HCT116 (cell line): ENCODE data around the gene LRBA. TPM values are rescaled to one million over a fixed set of nuclear protein-coding genes. Genes with fewer than 3 reads are reported as not detected.

ENCODE experiments used
- ATAC-seq: fragments of 200-7000 bp; cut with Tn5 transposase; 2 replicates; pipeline ENCODE4 v1.9.1; 2020; ENCODE audit warnings: mild to moderate bottlenecking, moderate library complexity
- BruUV-seq: library from RNA; stranded (reverse); fragments of 400-500 nt; replicated peaks from 2 replicates; lab custom pipeline; 2021; lab: Mats Ljungman, UMichigan
- CTCF ChIA-PET: fragments of 300-600 bp; sonication (Branson Sonifier 250); formaldehyde crosslinking; loops from one replicate; lab custom pipeline; 2021; ENCODE audit warnings: antibody characterized with exemption; lab: Charles Lee
- POLR2A ChIA-PET: fragments of 300-600, 350-600 bp; sonication (Branson Sonifier 250); formaldehyde crosslinking; loops from one replicate; lab custom pipeline; 2021; ENCODE audit warnings: antibody characterized with exemption; lab: Charles Lee
- RAD21 ChIA-PET, 2 experiments: fragments of 300-600 bp; sonication (Branson Sonifier 250); formaldehyde crosslinking; loops; one replicate each; lab custom pipeline; 2023; ENCODE audit warnings: low total read pairs in 2 of 2; ENCODE audit not compliant: uncharacterized antibody in 2 of 2, unreplicated experiment in 2 of 2, low non-redundant PET in 1 of 2; lab: Charles Lee
- DNase-seq: peaks from one replicate; pipeline ENCODE4 v3.0.0-alpha.2; 2010; ENCODE audit warnings: low read depth, low spot score
- H2AFZ ChIP-seq: fragments of 200-600 bp; shearing (Covaris generic), sonication (generic); 2 replicates; pipeline ENCODE4 v1.6.1; 2017; ENCODE audit warnings: low read depth, mixed run types, mixed read lengths, antibody characterized with exemption, low read length; ENCODE audit not compliant: poor library complexity, severe bottlenecking
- H3K27ac ChIP-seq: 2 replicates; pipeline ENCODE4 v1.5.1; 2012; ENCODE audit warnings: low read depth, low read length
- H3K27me3 ChIP-seq: fragments of 200-600 bp; sonication (generic); 2 replicates; pipeline ENCODE4 v1.6.1; 2016; ENCODE audit warnings: mixed run types, low read length, mixed read lengths; ENCODE audit not compliant: insufficient read depth
- H3K36me3 ChIP-seq, 2 experiments: fragments of 200-500 bp in 1 of 2; fragments of 200-600 bp in 1 of 2; sonication (Bioruptor generic) in 1 of 2; sonication (generic) in 1 of 2; 2 replicates each; pipeline versions ENCODE4 v1.5.1 to v1.6.1; 2014 to 2016; ENCODE audit warnings: low read length in 2 of 2, inconsistent platforms in 1 of 2, mixed read lengths in 1 of 2, mixed run types in 1 of 2; ENCODE audit not compliant: insufficient read depth in 2 of 2, control insufficient read depth in 1 of 2
- H3K4me1 ChIP-seq, 2 experiments: fragments of 200-600 bp in 1 of 2; sonication (generic) in 1 of 2; 2 replicates each; pipeline versions ENCODE4 v1.5.1 to v1.6.1; 2012 to 2017; ENCODE audit warnings: low read length in 2 of 2, inconsistent platforms in 1 of 2, mild to moderate bottlenecking in 1 of 2, mixed read lengths in 1 of 2, mixed run types in 1 of 2, moderate library complexity in 1 of 2; ENCODE audit not compliant: insufficient read depth in 2 of 2, control insufficient read depth in 1 of 2
- H3K4me2 ChIP-seq: fragments of 200-600 bp; sonication (generic); 2 replicates; pipeline ENCODE4 v1.6.1; 2017; ENCODE audit warnings: mixed run types, low read length, mixed read lengths
- H3K4me3 ChIP-seq, 2 experiments: fragments of 200-600 bp in 1 of 2; sonication (generic) in 1 of 2; replicated peaks in 1 of 2; 2 replicates each; pipeline ENCODE4 v1.5.1; 2011 to 2016; ENCODE audit warnings: low read length in 2 of 2, control low read depth in 1 of 2, low read depth in 1 of 2, mild to moderate bottlenecking in 1 of 2, mixed read lengths in 1 of 2, mixed run types in 1 of 2
- H3K79me2 ChIP-seq: fragments of 200-600 bp; sonication (generic); 2 replicates; pipeline ENCODE4 v1.6.1; 2017; ENCODE audit warnings: mild to moderate bottlenecking, mixed run types, low read length, moderate library complexity, mixed read lengths; ENCODE audit not compliant: insufficient read depth
- H3K9ac ChIP-seq: fragments of 200-600 bp; sonication (generic); 2 replicates; pipeline ENCODE4 v1.6.1; 2016; ENCODE audit warnings: low read length, mixed read lengths
- H3K9me2 ChIP-seq: fragments of 200-600 bp; sonication (generic), shearing (Covaris generic); 2 replicates; pipeline ENCODE4 v1.6.1; 2017; ENCODE audit warnings: mixed run types, mild to moderate bottlenecking, moderate library complexity; ENCODE audit not compliant: insufficient read depth
- H3K9me3 ChIP-seq, 2 experiments: fragments of 200-500 bp in 1 of 2; fragments of 200-600 bp in 1 of 2; sonication (Bioruptor generic) in 1 of 2; sonication (generic) in 1 of 2; 2 replicates each; pipeline ENCODE4 v1.6.1; 2014 to 2017; ENCODE audit warnings: low read length in 2 of 2, mixed read lengths in 2 of 2, inconsistent platforms in 1 of 2, low read depth in 1 of 2, mild to moderate bottlenecking in 1 of 2, mixed run types in 1 of 2, moderate library complexity in 1 of 2; ENCODE audit not compliant: control insufficient read depth in 1 of 2, insufficient read depth in 1 of 2
- H4K20me1 ChIP-seq: fragments of 200-600 bp; sonication (generic), shearing (Covaris generic); 2 replicates; pipeline ENCODE4 v1.6.1; 2017; ENCODE audit warnings: mixed run types, mild to moderate bottlenecking, moderate library complexity; ENCODE audit not compliant: insufficient read depth
- ATF3 ChIP-seq: IDR thresholded peaks from 2 replicates; pipeline ENCODE4 v1.6.1; 2012
- CEBPB ChIP-seq: IDR thresholded peaks from 2 replicates; pipeline ENCODE4 v1.6.1; 2012; ENCODE audit warnings: low read depth
- CTCF ChIP-seq, 3 experiments: fragments of 200-600 bp in 1 of 3; sonication (generic) in 1 of 3; IDR thresholded peaks in 2 of 3; conservative IDR thresholded peaks in 1 of 3; 2 replicates each; pipeline ENCODE4 v1.5.1; 2012 to 2017; ENCODE audit warnings: low read depth in 2 of 3, low read length in 2 of 3, antibody characterized with exemption in 1 of 3, borderline replicate concordance in 1 of 3, control low read depth in 1 of 3, mild to moderate bottlenecking in 1 of 3, mixed read lengths in 1 of 3, mixed run types in 1 of 3, moderate library complexity in 1 of 3; ENCODE audit not compliant: insufficient read depth in 1 of 3
- EGR1 ChIP-seq: IDR thresholded peaks from 2 replicates; pipeline ENCODE4 v1.6.1; 2012; ENCODE audit warnings: low read depth
- ELF1 ChIP-seq: IDR thresholded peaks from 2 replicates; pipeline ENCODE4 v1.6.1; 2012; ENCODE audit warnings: low read depth, borderline replicate concordance
- EZH2 ChIP-seq: fragments of 200-600 bp; sonication (generic); IDR thresholded peaks from 2 replicates; pipeline ENCODE4 v1.6.1; 2017; ENCODE audit warnings: antibody characterized with exemption, mixed run types
- EZH2phosphoT487 ChIP-seq: fragments of 200-600 bp; IDR thresholded peaks from 2 replicates; pipeline ENCODE4 v1.6.1; 2018; ENCODE audit warnings: antibody characterized with exemption, borderline replicate concordance
- JUND ChIP-seq: IDR thresholded peaks from 2 replicates; pipeline ENCODE4 v1.6.1; 2012
- POLR2A ChIP-seq: IDR thresholded peaks from 2 replicates; pipeline ENCODE4 v1.7.0; 2011; ENCODE audit warnings: borderline replicate concordance; ENCODE audit not compliant: insufficient read depth, insufficient read length; ENCODE audit errors: extremely low read depth
- POLR2AphosphoS5 ChIP-seq: IDR thresholded peaks from 2 replicates; pipeline ENCODE4 v1.6.1; 2011; ENCODE audit warnings: mild to moderate bottlenecking, low read depth, low read length, moderate library complexity
- REST ChIP-seq: IDR thresholded peaks from 2 replicates; pipeline ENCODE4 v1.6.1; 2012; ENCODE audit warnings: low read depth
- SIN3A ChIP-seq: IDR thresholded peaks from 2 replicates; pipeline ENCODE4 v1.6.1; 2012; ENCODE audit warnings: low read depth
- SP1 ChIP-seq: IDR thresholded peaks from 2 replicates; pipeline ENCODE4 v1.6.1; 2012; ENCODE audit warnings: low read depth
- SRF ChIP-seq: IDR thresholded peaks from 2 replicates; pipeline ENCODE4 v1.6.1; 2012; ENCODE audit warnings: low read depth
- TCF7L2 ChIP-seq: IDR thresholded peaks from 2 replicates; pipeline ENCODE4 v1.7.0; 2011; ENCODE audit warnings: borderline replicate concordance, inconsistent platforms; ENCODE audit not compliant: insufficient read depth, insufficient read length; ENCODE audit errors: extremely low read depth
- YY1 ChIP-seq: IDR thresholded peaks from 2 replicates; pipeline ENCODE4 v1.6.1; 2011; ENCODE audit warnings: low read length, low read depth, moderate library complexity, mild to moderate bottlenecking; ENCODE audit not compliant: insufficient replicate concordance; ENCODE audit errors: extremely low read depth
- ZFX ChIP-seq: fragments of 450-650 bp; IDR thresholded peaks from 2 replicates; pipeline ENCODE4 v1.6.1; 2017
- ZNF274 ChIP-seq: fragments of 200-500 bp; sonication (Bioruptor generic); IDR thresholded peaks from 2 replicates; pipeline ENCODE4 v1.6.1; 2014; ENCODE audit warnings: mild to moderate bottlenecking, low read depth, low read length, inconsistent platforms
- intact Hi-C: fragments of 100-400 bp; cut with micrococcal nuclease; formaldehyde crosslinking; loops from 2 replicates; pipeline ENCODE4 v1.10.0; 2022
- total RNA-seq: library from RNA; stranded (reverse); gene quantifications from one replicate; pipeline ENCODE4 v1.2.1, GENCODE V29; 2021; ENCODE audit not compliant: unreplicated experiment
- TF ChIP-seq, protein P1 (sequence below): IDR thresholded peaks from 2 replicates; pipeline ENCODE4 v1.6.1; 2012
- TF ChIP-seq, protein P2 (sequence below): IDR thresholded peaks from 2 replicates; pipeline ENCODE4 v1.6.1; 2011; ENCODE audit warnings: mild to moderate bottlenecking, low read length, moderate library complexity; ENCODE audit not compliant: insufficient replicate concordance; ENCODE audit errors: extremely low read depth

LRBA gene
- total RNA-seq, 1 experiment from 2014 or later, result 79.8 TPM

GRCh38 chr4:150262611-150263010, 752.5 kb downstream of the LRBA start:
- POLR2A ChIA-PET, result no interaction called here
- no peaks in the 10 kb centered on the region for H3K79me2 ChIP-seq
- intact Hi-C loops, result no loop called here
- BruUV-seq, result no TSS peak
- no peak for DNase-seq
- no peak overlapping the region for H2AFZ ChIP-seq
- H3K4me2 ChIP-seq, result no peak overlapping the region
- no peak for TF ChIP-seq CTCF (IDR thresholded peaks at IDR 0.05 in 2 of 3, conservative IDR thresholded peaks at IDR 0.05 in 1 of 3; ENCODE audit: borderline replicate concordance in 1 of 3, insufficient read depth in 1 of 3, low read depth in 2 of 3, low read length in 2 of 3)
- TF ChIP-seq POLR2A, result no peak
- TF ChIP-seq EGR1, result no peak
- TF ChIP-seq EZH2phosphoT487, result no peak
- no peak for TF ChIP-seq EZH2
- TF ChIP-seq ZFX, result no peak
- no peak for TF ChIP-seq REST
- no peak for TF ChIP-seq SP1
- no peak for TF ChIP-seq ZNF274
- no peak for TF ChIP-seq CEBPB
- TF ChIP-seq POLR2AphosphoS5, result no peak
- TF ChIP-seq SRF, result no peak
- TF ChIP-seq, protein P1, sequence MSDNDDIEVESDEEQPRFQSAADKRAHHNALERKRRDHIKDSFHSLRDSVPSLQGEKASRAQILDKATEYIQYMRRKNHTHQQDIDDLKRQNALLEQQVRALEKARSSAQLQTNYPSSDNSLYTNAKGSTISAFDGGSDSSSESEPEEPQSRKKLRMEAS, result no peak
- TF ChIP-seq ELF1, result no peak
- no peak for TF ChIP-seq YY1
- TF ChIP-seq, protein P2, sequence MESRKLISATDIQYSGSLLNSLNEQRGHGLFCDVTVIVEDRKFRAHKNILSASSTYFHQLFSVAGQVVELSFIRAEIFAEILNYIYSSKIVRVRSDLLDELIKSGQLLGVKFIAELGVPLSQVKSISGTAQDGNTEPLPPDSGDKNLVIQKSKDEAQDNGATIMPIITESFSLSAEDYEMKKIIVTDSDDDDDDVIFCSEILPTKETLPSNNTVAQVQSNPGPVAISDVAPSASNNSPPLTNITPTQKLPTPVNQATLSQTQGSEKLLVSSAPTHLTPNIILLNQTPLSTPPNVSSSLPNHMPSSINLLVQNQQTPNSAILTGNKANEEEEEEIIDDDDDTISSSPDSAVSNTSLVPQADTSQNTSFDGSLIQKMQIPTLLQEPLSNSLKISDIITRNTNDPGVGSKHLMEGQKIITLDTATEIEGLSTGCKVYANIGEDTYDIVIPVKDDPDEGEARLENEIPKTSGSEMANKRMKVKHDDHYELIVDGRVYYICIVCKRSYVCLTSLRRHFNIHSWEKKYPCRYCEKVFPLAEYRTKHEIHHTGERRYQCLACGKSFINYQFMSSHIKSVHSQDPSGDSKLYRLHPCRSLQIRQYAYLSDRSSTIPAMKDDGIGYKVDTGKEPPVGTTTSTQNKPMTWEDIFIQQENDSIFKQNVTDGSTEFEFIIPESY, result no peak
- no peak for TF ChIP-seq ATF3
- no peak for TF ChIP-seq JUND
- no peak for TF ChIP-seq TCF7L2
- TF ChIP-seq SIN3A, result no peak
- TF ChIP-seq, all 23 proteins: peak for 0
- Histone ChIP-seq H3K9me2 (no peaks in the 10 kb centered on the region), H3K9me3 (no peaks in the 10 kb centered on the region), H3K4me1 (no peaks in the 10 kb centered on the region), H3K36me3 (no peaks in the 10 kb centered on the region), H4K20me1 (no peaks in the 10 kb centered on the region), H3K27me3 (no peaks in the 10 kb centered on the region), H3K27ac (no peak overlapping the region), H3K9ac (no peak overlapping the region), H3K4me3 (no peak overlapping the region)
- ATAC-seq, result no peak
- CTCF ChIA-PET, result no interaction called here
- RAD21 ChIA-PET, result no interaction called here
